Body of pancreas (tissue), 4 donors: ENCODE results near the gene NGFR. TPM values are rescaled to one million over a fixed set of nuclear protein-coding genes. Genes with fewer than 3 reads are reported as not detected.

Experiments used
- ATAC-seq: fragments of 150-250 bp; one replicate; pipeline ENCODE4 v1.9.1; 2016
- DNase-seq, 4 donors: peaks; one replicate each; pipeline ENCODE4 v3.0.0-alpha.2; 2019
- H3K27ac ChIP-seq, 4 donors: fragments of 200-600 bp; sonication (generic); 1 replicate in 3 of 4; 2 replicates in 1 of 4; pipeline versions ENCODE4 v1.5.1 to v1.6.1; 2016 to 2019; ENCODE audit warnings: mild to moderate bottlenecking in 1 of 4, mixed read lengths in 1 of 4, moderate library complexity in 1 of 4
- H3K27me3 ChIP-seq, 2 donors: fragments of 200-600 bp; sonication (generic); one replicate each; pipeline ENCODE4 v1.6.0; 2016; ENCODE audit warnings: mild to moderate bottlenecking in 1 of 2
- H3K36me3 ChIP-seq, 2 donors: fragments of 200-600 bp; sonication (generic); replicated peaks in 1 of 2; 2 replicates each; pipeline ENCODE4 v1.5.1; 2016; ENCODE audit warnings: low read depth in 2 of 2; ENCODE audit not compliant: insufficient read depth in 1 of 2
- H3K4me1 ChIP-seq: fragments of 200-600 bp; sonication (generic); one replicate; pipeline ENCODE4 v1.6.0; 2016
- H3K4me3 ChIP-seq, 2 donors: fragments of 200-600 bp; sonication (generic); 1 replicate in 1 of 2; 2 replicates in 1 of 2; pipeline ENCODE4 v1.5.1; 2016 to 2019
- H3K9me3 ChIP-seq, 3 donors: fragments of 200-600 bp; sonication (generic); 1 replicate in 2 of 3; 2 replicates in 1 of 3; pipeline ENCODE4 v1.5.1; 2016
- CTCF ChIP-seq, 7 experiments: fragments of 450-650 bp in 4 of 7; fragments of 200-600 bp in 3 of 7; sonication (generic) in 3 of 7; IDR thresholded peaks; one replicate each; pipeline ENCODE4 v1.5.1; 2016 to 2019; ENCODE audit warnings: antibody characterized with exemption in 7 of 7
- POLR2A ChIP-seq, 3 donors: fragments of 450-650 bp; IDR thresholded peaks; one replicate each; pipeline ENCODE4 v1.6.1; 2016; ENCODE audit warnings: antibody characterized with exemption in 3 of 3, mild to moderate bottlenecking in 2 of 3
- WGBS, 2 donors: methylation state at CpG; one replicate each; pipeline ENCODE4 v1.1.5; 2017; 5-methylcytosine and 5-hydroxymethylcytosine counted together
- intact Hi-C: fragments of 100-400 bp; cut with DNase I; formaldehyde crosslinking; loops from one replicate; pipeline ENCODE4 v1.15.1; 2023
- total RNA-seq, 2 donors: library from RNA; depleted of rRNA; stranded (reverse); fragments of >200 nt; gene quantifications; one replicate each; pipeline ENCODE4 v1.1.0, GENCODE V29; 2016

NGFR gene
- total RNA-seq, 2 donors from 2014 or later: 10.1 to 27.7 TPM

DNA sequence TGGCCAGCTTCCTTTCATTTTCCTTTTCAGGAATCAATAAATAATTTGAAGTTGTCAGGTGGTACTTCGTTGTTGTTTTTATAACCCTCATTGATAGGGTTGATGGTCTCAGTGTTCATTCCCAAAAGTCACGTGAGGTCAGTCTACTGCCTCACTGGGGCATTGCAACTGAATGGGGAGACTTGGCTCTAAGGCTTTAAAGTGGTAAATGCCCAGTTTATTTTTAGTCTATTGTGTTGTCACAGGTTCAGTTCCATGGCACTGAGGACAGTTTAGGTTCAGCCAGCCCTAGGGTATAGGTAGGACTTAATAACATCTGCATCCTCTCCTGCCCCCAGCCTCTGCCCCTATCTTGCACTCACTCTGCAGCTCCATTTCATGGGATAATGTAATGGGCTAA, 33.5 kb upstream of the NGFR start:
- DNase-seq (no peak), ATAC-seq (no peak)
- Histone ChIP-seq H3K27ac (no peak overlapping the region), H3K4me3 (no peak overlapping the region), H3K9me3 (no peaks in the 10 kb centered on the region), H3K4me1 (no peaks in the 10 kb centered on the region), H3K36me3 (no peaks in the 10 kb centered on the region), H3K27me3 (no peaks in the 10 kb centered on the region)
- no peak for TF ChIP-seq POLR2A (IDR thresholded peaks at IDR 0.05)
- no peak for TF ChIP-seq CTCF (IDR thresholded peaks at IDR 0.05)
- intact Hi-C loops: no loop called here
- WGBS, 2 donors: 4 to 18% methylated on average over 2 of the region's 2 CpGs

DNA sequence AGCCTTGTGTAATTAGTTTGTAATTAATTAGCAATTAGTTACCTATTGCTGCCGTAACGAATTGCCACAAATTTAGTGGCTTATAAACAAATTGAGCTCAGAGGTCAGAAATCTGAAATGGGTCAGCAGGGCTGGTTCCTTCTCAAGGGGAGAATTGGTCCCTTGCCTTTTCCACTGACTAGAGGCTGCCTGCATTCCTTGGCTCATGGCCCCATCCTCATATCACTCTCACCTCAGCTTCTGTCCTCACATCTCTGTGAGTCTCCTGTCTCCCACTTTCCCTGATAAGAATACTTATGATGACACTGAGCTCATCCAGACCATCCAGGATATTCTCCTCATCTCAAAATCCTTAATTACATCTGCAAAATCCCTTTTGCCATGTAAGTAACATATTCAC, 31.0 kb upstream of the NGFR start:
- DNase-seq (no peak), ATAC-seq (no peak)
- H3K27ac ChIP-seq: no peak overlapping the region
- WGBS, 2 donors: 59 to 76% methylated on average over 2 of the region's 2 CpGs
- no peak for TF ChIP-seq POLR2A (IDR thresholded peaks at IDR 0.05)
- TF ChIP-seq CTCF (IDR thresholded peaks at IDR 0.05): no peak
- H3K9me3 ChIP-seq: no peaks in the 10 kb centered on the region
- intact Hi-C loops: no loop called here
- no peaks in the 10 kb centered on the region for H3K36me3 ChIP-seq
- H3K4me1 ChIP-seq: no peaks in the 10 kb centered on the region
- H3K27me3 ChIP-seq: no peaks in the 10 kb centered on the region
- no peak overlapping the region for H3K4me3 ChIP-seq

DNA sequence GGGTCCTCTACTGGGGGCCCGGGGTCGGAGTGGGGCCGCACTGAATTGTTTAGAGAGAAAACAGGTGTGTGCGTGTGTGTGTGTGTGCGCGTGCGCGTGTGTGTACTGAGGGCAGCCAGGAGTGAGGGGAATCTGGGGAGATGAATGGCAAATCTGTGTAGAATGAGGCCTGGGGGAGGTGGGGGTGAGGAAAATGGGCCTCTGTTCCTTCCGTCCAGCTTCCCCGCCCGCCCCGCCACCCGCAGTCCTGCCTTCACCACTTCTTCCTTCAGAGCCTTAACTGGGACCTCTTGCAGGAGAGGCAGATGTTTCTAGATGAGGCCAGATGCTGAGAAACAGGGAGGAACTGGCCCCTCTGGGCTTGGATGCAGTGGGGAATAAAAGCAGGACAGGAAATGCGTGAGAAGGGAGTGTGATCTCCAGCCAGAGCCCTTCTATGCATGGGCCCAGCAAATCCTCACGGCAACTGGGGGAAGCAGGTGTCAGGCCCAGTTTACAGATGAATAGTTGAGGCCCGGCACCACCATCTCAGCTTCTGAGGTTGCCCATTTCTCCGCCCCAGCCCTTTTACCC, 29.7 kb upstream of the NGFR start:
- peaks cover 0 to 7% of the 10 kb centered on the region in 2 donors for H3K27me3 ChIP-seq
- peaks cover 7% of the 10 kb centered on the region for H3K4me1 ChIP-seq
- no peaks in the 10 kb centered on the region for H3K9me3 ChIP-seq
- no peaks in the 10 kb centered on the region for H3K36me3 ChIP-seq
- no peak overlapping the region for H3K4me3 ChIP-seq
- no peak for TF ChIP-seq CTCF (IDR thresholded peaks at IDR 0.05)
- TF ChIP-seq POLR2A (IDR thresholded peaks at IDR 0.05): no peak
- intact Hi-C loops: no loop called here
- WGBS, 2 donors: 72 to 75% methylated on average over 17 of the region's 17 CpGs
- ATAC-seq (no peak), DNase-seq (no peak)
- no peak overlapping the region for H3K27ac ChIP-seq

DNA sequence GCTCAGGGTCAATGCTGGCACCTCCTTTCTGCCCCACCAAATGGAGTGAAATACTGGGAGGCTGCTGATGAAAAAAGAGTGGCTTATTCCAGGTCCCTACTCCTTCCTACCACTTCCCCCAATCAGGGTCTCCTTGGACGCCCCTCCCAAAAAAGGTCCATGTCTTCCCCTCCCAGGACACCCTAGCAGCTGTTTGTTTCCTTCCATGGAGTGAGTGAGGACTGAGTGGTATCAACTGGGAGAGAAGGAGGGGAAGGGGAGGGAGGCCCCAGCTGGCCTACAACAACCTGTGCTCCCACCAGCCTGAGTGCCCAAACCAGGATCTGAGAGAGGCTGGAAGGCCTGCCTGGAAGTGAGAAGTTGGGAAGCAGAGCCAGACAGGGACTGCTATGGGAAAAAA, 28.7 kb upstream of the NGFR start:
- ATAC-seq (no peak), DNase-seq (no peak)
- Histone ChIP-seq H3K27me3 (peaks cover 0 to 7% of the 10 kb centered on the region in 2 donors), H3K4me3 (no peak overlapping the region), H3K4me1 (peaks cover 9% of the 10 kb centered on the region), H3K9me3 (no peaks in the 10 kb centered on the region), H3K36me3 (no peaks in the 10 kb centered on the region), H3K27ac (no peak overlapping the region)
- WGBS, 2 donors: 53% methylated on average over 1 of the region's 1 CpG; no CpG with 5 or more reads in 1 of the 2 donors
- intact Hi-C loops: no loop called here
- TF ChIP-seq CTCF (IDR thresholded peaks at IDR 0.05): no peak
- no peak for TF ChIP-seq POLR2A (IDR thresholded peaks at IDR 0.05)

GRCh38 chr17:49467175-49467574, 27.9 kb upstream of the NGFR start:
- DNase-seq: no peak
- ATAC-seq: no peak
- WGBS, 2 donors: 55 to 62% methylated on average over 1 of the region's 1 CpG
- Histone ChIP-seq H3K9me3 (no peaks in the 10 kb centered on the region), H3K4me3 (no peak overlapping the region), H3K4me1 (peaks cover 9% of the 10 kb centered on the region), H3K27me3 (peaks cover 0 to 7% of the 10 kb centered on the region in 2 donors), H3K36me3 (no peaks in the 10 kb centered on the region), H3K27ac (no peak overlapping the region)
- TF ChIP-seq POLR2A (IDR thresholded peaks at IDR 0.05): no peak
- no peak for TF ChIP-seq CTCF (IDR thresholded peaks at IDR 0.05)
- intact Hi-C loops: no loop called here
